Vagina (tissue), 2 donors: ENCODE measurements around the gene ELP1.

Source experiments
- CTCF ChIP-seq, 3 experiments: fragments of 450-650 bp in 2 of 3; fragments of 200-600 bp in 1 of 3; sonication (generic) in 1 of 3; IDR thresholded peaks; one replicate each; pipeline ENCODE4 v1.5.1; 2017 to 2019; ENCODE audit warnings: antibody characterized with exemption in 3 of 3, mild to moderate bottlenecking in 2 of 3, moderate library complexity in 2 of 3
- POLR2A ChIP-seq, 2 donors: fragments of 450-650 bp; IDR thresholded peaks; one replicate each; pipeline ENCODE4 v1.6.1; 2017; ENCODE audit warnings: antibody characterized with exemption in 2 of 2, mild to moderate bottlenecking in 2 of 2, moderate library complexity in 2 of 2
- POLR2AphosphoS5 ChIP-seq, 2 donors: sonication (generic); formaldehyde crosslinking; IDR thresholded peaks; one replicate each; pipeline ENCODE4 v1.9.0; 2017; ENCODE audit warnings: antibody characterized with exemption in 2 of 2, mild to moderate bottlenecking in 2 of 2, low read depth in 1 of 2; ENCODE audit not compliant: insufficient read depth in 1 of 2

- no peak for TF ChIP-seq CTCF (IDR thresholded peaks at IDR 0.05)
- no peak for TF ChIP-seq POLR2AphosphoS5 (IDR thresholded peaks at IDR 0.05; ENCODE audit: insufficient read depth in 1 of 2, low read depth in 1 of 2)
- no peak for TF ChIP-seq POLR2A (IDR thresholded peaks at IDR 0.05)
Observed at GRCh38 chr9:108884701-108885100, 49.2 kb downstream of the ELP1 start.
